HL-60 (cell line): ENCODE measurements around the gene CFAP299.
"Not testable (repeated sequence)": the region's sequence is repeated elsewhere in the genome, so short reads cannot be mapped to it uniquely, and the experiment has no call there.

ENCODE experiments used
- DNase-seq, 2 experiments: peaks; one replicate each; pipeline ENCODE4 v3.0.0-alpha.2; 2010 to 2020; ENCODE audit warnings: low read depth in 1 of 2, low spot score in 1 of 2
- H3K27ac ChIP-seq: fragments of 250-450 bp; sonication (Bioruptor Pico); replicated peaks from 2 replicates; pipeline ENCODE4 v1.5.1; 2020; ENCODE audit warnings: mild to moderate bottlenecking, moderate library complexity
- H3K27me3 ChIP-seq: fragments of 250-450 bp; sonication (Bioruptor Pico); 2 replicates; pipeline ENCODE4 v1.5.1; 2021; ENCODE audit warnings: mild to moderate bottlenecking, moderate library complexity; ENCODE audit not compliant: insufficient read depth, poor library complexity, severe bottlenecking
- H3K4me3 ChIP-seq: replicated peaks from 2 replicates; pipeline ENCODE4 v1.5.1; 2011; ENCODE audit warnings: mild to moderate bottlenecking, control low read depth, low read length; ENCODE audit not compliant: insufficient read depth
- GABPA ChIP-seq: IDR thresholded peaks from 2 replicates; pipeline ENCODE4 v1.6.1; 2012; ENCODE audit warnings: low read depth
- POLR2AphosphoS5 ChIP-seq: IDR thresholded peaks from 2 replicates; pipeline ENCODE4 v1.6.1; 2012; ENCODE audit warnings: low read depth
- SPI1 ChIP-seq: IDR thresholded peaks from 2 replicates; pipeline ENCODE4 v1.6.1; 2012; ENCODE audit warnings: low read depth, mild to moderate bottlenecking, borderline replicate concordance
- TF ChIP-seq, protein P1 (sequence below): IDR thresholded peaks from 2 replicates; pipeline ENCODE4 v1.6.1; 2012; ENCODE audit warnings: low read depth; ENCODE audit not compliant: insufficient replicate concordance
- TF ChIP-seq, protein P2 (sequence below): IDR thresholded peaks from one replicate; pipeline ENCODE4 v1.5.1; 2011; ENCODE audit warnings: low read length, control low read depth, inconsistent platforms; ENCODE audit not compliant: insufficient read depth

CFAP299 gene

GRCh38 chr4:80787306-80787705 is 451.8 kb downstream of the CFAP299 start:
- Histone ChIP-seq H3K27ac (no peak overlapping the region), H3K4me3 (no peak overlapping the region), H3K27me3 (no peaks in the 10 kb centered on the region)
- TF ChIP-seq GABPA (no peak), POLR2AphosphoS5 (no peak), SPI1 (no peak)
- TF ChIP-seq, protein P1, sequence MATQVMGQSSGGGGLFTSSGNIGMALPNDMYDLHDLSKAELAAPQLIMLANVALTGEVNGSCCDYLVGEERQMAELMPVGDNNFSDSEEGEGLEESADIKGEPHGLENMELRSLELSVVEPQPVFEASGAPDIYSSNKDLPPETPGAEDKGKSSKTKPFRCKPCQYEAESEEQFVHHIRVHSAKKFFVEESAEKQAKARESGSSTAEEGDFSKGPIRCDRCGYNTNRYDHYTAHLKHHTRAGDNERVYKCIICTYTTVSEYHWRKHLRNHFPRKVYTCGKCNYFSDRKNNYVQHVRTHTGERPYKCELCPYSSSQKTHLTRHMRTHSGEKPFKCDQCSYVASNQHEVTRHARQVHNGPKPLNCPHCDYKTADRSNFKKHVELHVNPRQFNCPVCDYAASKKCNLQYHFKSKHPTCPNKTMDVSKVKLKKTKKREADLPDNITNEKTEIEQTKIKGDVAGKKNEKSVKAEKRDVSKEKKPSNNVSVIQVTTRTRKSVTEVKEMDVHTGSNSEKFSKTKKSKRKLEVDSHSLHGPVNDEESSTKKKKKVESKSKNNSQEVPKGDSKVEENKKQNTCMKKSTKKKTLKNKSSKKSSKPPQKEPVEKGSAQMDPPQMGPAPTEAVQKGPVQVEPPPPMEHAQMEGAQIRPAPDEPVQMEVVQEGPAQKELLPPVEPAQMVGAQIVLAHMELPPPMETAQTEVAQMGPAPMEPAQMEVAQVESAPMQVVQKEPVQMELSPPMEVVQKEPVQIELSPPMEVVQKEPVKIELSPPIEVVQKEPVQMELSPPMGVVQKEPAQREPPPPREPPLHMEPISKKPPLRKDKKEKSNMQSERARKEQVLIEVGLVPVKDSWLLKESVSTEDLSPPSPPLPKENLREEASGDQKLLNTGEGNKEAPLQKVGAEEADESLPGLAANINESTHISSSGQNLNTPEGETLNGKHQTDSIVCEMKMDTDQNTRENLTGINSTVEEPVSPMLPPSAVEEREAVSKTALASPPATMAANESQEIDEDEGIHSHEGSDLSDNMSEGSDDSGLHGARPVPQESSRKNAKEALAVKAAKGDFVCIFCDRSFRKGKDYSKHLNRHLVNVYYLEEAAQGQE = no peak
- TF ChIP-seq, protein P2, sequence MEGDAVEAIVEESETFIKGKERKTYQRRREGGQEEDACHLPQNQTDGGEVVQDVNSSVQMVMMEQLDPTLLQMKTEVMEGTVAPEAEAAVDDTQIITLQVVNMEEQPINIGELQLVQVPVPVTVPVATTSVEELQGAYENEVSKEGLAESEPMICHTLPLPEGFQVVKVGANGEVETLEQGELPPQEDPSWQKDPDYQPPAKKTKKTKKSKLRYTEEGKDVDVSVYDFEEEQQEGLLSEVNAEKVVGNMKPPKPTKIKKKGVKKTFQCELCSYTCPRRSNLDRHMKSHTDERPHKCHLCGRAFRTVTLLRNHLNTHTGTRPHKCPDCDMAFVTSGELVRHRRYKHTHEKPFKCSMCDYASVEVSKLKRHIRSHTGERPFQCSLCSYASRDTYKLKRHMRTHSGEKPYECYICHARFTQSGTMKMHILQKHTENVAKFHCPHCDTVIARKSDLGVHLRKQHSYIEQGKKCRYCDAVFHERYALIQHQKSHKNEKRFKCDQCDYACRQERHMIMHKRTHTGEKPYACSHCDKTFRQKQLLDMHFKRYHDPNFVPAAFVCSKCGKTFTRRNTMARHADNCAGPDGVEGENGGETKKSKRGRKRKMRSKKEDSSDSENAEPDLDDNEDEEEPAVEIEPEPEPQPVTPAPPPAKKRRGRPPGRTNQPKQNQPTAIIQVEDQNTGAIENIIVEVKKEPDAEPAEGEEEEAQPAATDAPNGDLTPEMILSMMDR = no peak
- DNase-seq = no peak

GRCh38 chr4:80788798-80789197 is 453.3 kb downstream of the CFAP299 start:
- no peak overlapping the region for H3K4me3 ChIP-seq
- DNase-seq = no peak
- H3K27me3 ChIP-seq = no peaks in the 10 kb centered on the region
- no peak for TF ChIP-seq GABPA
- TF ChIP-seq SPI1 = no peak
- TF ChIP-seq, protein P1 = no peak
- TF ChIP-seq, protein P2 = no peak
- TF ChIP-seq POLR2AphosphoS5 = no peak
- no peak overlapping the region for H3K27ac ChIP-seq

- DNase-seq = no peak
- TF ChIP-seq SPI1 (no peak), GABPA (no peak), POLR2AphosphoS5 (no peak)
- TF ChIP-seq, protein P1 = no peak
- TF ChIP-seq, protein P2 = no peak
- Histone ChIP-seq H3K27ac (no peak overlapping the region), H3K4me3 (no peak overlapping the region), H3K27me3 (no peaks in the 10 kb centered on the region)
These were observed 454.6 kb downstream of the CFAP299 start for GRCh38 chr4:80790152-80790551.

DNA sequence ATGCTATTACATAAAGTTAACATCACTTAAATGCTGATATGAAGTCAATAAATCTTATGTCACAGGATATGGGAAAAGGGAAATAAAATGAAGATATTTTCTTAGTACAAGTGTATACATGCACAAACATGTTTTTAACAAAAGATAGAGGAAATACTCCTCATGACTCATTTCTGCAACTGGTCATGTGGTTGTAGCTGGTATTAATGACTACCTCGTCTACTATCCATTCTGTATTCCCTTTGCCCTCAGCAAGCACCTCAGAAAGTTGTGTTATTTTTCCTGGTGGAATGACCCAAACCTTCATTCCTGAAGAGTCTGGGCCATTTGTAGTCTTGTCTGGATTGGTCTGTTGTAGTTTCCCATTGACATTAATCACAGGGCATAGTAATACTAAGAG is 458.1 kb downstream of the CFAP299 start:
- H3K27me3 ChIP-seq, DNase-seq, H3K27ac ChIP-seq, H3K4me3 ChIP-seq: not testable (repeated sequence)
